SKM-1 treated with dmso at 0.1 percent for 144 hours (cell line): Measurements from ENCODE around the gene KLF11.

Experiments
- DNase-seq: peaks from one replicate; lab custom pipeline; 2025; ENCODE audit not compliant: unreplicated experiment; lab: John Stamatoyannopoulos, UW

Gene KLF11

DNA sequence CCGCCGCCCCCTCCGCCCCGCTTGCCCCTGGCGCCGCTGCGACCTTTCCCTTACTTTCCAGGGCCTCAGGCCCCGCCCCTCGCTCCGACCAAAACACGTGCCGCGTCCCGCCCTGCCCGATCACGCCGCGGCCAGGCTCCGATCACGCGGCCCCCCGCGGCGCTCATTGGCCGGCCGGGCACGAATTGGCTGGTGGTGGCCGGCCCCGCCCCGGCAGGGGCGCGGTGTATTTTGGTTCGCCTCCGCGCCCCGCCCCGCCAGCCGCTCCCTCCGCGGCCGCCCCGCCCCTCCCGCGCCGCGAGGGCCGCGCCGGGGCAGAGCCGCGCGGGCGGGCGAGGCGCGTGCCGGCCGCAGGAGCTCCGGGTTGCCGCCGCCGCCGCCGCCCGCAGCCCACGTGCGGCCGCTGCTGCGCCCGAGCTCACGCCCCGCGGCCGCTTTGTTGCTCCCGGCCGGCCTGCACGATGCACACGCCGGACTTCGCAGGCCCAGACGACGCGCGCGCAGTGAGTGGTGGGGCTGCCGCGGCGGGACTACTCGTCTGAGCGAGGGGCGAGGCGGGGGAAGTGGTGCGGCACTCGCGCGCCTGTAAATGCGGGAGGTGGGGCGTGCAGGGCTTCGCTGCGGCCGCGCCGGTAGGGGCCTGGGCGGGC, at the start of gene KLF11:
TSS of gene KLF11 (plus strand) at position 295 of the 650 bp plus-strand sequence. CDS start at position 462, 167 bp downstream.
- peak; percentile 68 for DNase-seq

- no peak for DNase-seq
Observed at GRCh38 chr2:9994462-9994861, 48.9 kb upstream of the KLF11 start.

- DNase-seq = no peak
Observed at GRCh38 chr2:9995059-9995458, 48.3 kb upstream of the KLF11 start.

DNA sequence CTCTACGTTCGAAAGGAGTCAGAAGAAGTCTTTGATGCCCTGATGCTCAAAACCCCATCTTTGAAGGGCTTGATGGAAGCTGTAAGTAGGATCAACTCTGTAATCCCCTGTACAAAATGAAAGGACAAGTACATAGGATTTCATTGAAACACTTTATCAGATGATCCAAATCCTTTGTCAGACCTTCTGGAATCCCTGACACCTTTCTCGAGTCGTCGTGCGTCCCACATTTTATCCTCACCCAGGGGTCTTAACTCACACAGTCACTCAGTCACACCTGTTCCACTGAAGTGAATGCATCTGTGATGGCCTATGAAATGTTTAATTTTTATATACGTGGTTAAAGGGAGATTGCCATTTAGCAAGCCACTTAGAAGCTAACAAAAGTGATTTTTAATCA, 47.0 kb upstream of the KLF11 start:
- no peak for DNase-seq

GRCh38 chr2:9997936-9998335, 45.4 kb upstream of the KLF11 start:
- no peak for DNase-seq

DNA sequence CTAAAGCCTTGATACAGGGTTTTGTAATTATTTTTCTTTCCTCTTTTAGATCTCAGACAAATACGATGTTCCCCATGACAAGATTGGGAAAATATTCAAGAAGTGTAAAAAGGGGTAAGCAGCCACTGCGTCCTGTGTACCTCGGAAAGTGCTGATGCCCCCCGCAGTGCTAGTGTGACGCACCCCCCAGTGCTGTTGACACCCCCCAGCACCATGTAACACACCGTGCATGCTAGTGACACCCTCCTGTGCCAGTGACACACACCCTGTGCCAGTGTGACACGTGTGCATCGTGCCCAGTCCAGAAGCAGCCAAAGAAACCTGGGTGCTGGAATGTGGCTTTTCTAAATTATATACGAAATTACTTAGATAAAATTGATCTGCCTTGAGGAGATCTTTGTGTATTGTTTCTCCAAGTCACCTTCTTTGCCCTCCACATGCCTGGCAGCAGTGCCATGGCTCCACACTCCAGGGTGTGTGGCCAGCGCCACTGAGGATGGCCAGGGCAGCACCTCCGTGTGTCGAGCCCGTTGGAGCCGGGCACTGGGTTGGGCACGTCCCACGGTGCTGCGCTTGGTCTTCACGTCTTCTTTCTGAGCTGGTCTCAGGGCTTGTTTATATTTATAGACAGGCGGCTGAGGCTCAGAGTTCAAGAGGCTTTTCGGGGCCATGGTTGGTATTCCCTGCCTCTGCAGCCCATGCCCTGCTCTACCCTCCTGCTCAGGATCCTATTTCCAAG, 44.3 kb upstream of the KLF11 start:
- DNase-seq = no peak

- DNase-seq = no peak
Observed at GRCh38 chr2:9999693-10000092, 43.7 kb upstream of the KLF11 start.

DNA sequence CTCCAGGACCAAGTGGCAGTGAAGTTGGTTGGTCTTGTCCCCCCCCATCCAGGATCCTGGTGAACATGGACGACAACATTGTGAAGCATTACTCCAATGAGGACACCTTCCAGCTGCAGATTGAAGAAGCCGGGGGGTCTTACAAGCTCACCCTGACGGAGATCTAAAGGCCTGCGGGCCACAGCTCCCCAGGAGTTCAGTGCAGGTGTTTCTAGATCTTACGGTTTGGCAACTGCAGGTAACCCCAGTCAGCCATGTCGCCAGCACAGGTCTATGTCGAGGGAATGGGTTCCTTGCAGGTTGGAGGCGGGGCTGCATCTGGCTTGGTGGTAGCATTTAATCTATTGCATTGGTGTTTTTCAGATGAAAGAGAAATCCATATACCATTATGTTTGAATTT, 42.8 kb upstream of the KLF11 start:
- no peak for DNase-seq

GRCh38 chr2:10001586-10001985, 41.8 kb upstream of the KLF11 start:
- DNase-seq = no peak

GRCh38 chr2:10002109-10002508, 41.2 kb upstream of the KLF11 start:
- DNase-seq = no peak

- DNase-seq = no peak
Observed at GRCh38 chr2:10002681-10003080, 40.7 kb upstream of the KLF11 start.

DNA sequence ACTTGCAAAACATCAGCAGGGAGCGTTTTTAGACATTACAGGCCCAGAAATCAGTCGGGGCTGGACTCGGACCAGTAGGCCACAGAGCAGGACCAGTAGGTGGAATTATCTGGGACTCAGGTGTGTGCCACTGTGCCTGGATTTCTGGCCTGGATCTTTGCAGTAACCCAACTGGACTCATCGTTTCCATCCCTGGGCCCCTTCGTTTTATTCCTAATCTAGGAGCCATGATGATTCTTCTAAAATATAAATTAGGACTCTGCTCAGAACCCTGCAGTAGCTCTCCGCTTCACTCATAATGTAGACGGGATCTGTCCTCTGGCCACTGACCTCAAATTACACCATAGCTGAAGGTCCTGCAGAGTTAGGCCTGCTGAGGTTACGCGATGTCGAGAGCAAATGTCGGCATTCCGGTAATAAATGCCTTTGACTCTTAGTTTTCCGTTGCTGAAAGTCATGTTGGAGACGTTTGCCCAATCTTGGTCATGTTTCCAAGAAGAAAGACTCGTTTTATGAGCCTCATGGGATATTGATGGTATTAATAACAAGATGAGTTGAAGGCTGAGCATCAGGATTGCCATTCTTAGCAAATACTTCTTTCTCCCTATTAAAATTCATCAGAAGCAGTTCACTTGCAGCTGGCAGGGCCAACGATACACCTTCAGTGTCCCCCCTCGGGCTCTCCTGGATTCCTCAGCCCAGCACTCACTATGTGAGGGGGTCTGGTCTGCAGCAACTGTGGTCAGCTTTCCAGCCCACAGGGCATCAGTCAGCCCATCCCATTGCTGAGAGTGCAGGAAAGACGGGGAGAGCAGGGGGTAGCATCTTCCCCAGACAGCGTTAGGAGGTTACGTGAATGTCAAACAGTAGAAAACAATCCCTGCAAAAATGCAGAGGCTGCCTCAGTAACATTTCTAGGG, 39.9 kb upstream of the KLF11 start:
- DNase-seq = no peak

- no peak for DNase-seq
Observed at GRCh38 chr2:10004401-10004800, 38.9 kb upstream of the KLF11 start.

DNA sequence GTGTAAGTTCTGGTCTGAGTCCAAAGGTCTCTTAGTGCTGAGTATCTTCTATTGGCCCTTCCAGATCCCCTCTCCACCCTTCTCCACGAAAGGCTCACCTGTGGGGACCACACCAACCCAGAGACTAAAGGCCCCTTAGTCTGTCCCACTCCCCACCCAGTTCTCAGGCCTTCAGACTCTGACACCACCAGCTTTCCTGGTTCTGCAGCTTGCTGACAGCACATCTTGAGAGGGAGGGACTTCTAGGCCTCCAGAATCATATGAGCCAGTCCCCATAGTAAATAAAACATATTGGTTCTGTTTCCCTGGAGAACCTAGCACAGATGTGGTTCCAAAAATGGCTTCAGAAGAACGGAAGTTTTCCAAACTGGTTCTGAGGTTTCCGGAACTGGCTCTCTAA, 38.5 kb upstream of the KLF11 start:
- DNase-seq = no peak

DNA sequence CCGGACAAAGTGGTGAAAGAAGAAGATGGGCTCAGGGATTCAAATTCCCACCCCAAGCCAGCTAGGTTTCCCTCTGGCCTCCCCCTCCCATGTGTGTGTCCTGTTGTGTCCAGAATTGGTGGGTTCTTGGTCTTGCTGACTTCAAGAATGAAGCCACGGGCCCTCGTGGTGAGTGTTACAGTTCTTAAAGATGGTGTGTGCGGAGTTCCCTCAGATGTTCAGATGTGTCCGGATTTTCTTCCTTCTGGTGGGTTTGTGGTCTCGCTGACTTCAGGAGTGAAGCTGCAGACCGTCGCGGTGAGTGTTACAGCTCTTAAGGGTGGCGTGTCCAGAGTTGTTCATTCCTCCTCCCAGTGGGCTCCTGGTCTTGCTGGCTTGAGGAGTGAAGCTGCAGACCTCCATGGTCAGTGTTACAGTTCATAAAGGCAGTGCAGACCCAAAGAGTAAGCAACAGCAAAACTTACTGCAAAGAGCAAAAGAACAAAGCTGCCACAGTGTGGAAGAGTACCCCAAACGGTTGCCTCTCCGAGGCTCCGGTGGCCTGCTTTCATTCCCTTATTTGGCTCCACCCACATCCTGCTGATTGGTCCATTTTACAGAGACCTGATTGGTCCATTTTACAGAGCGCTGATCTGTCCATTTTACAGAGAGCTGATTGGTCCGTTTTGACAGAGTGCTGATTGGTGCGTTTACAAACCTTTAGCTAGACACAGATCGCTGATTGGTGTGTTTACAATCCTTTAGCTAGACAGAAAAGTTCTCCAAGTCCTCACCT, 37.7 kb upstream of the KLF11 start:
- no peak for DNase-seq

DNA sequence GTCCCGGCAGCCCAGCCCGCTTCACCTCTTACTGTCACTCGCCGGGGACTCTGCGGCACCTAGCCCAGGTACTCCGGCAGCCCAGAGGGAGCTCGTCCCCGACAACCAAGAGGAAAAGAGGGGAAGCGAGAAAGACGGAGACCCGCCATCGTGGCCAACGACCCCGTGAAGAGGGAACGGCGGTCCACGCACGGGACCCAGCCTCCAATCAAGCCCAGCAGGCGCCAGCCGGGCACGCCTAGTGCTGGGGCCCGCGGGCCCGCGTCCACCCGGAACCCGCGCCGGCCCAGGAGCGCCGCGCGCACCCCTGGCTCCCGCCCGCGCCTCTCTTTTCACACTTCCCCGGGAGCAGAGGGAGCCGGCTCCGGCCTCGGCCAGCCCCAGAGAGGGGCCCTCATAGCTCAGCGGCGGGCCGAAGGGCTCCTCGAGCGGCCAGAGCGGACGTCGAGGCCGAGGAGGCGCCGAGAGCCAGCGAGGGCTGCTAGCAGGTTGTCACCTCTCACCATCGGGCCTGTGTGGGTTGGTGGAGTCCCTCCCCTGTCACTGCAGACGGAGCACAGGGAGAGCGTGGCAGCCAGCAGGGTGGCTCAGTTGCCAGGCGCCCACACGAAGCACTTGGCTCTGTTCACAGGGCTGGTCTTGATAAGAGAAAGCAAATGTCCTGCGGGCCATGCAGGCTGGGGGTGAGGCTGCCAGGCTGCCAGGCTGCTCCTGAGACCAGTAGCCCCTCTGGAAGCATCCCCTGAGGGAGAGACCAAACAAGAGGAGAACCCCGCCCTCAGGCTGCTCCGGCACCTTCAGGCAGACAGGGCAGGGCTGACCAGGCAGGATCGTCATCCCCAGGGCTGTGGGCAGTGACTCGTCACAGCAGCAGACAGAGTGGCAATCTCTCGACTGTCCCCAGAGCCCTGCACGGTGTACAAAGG, 36.9 kb upstream of the KLF11 start:
- no peak for DNase-seq

DNA sequence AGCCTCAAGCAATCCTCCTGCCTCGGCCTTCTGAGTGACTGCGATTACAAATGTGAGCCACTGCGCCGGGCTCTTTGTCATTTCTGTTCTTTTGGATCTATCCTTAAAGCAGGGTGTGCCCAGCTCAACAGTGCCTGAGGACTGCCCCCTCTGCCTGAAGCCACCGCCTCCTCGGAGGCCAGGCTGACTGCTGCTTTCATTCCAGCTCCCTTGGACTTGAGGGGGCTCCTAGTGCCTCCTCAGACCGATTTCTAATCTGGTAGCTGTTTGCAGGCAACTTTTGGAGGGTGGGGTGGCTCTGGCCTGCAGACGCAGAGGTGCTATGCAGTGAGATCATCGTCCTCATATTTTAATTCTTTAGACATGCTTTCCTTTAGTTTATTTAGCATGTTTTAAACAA, 35.9 kb upstream of the KLF11 start:
- no peak for DNase-seq

DNA sequence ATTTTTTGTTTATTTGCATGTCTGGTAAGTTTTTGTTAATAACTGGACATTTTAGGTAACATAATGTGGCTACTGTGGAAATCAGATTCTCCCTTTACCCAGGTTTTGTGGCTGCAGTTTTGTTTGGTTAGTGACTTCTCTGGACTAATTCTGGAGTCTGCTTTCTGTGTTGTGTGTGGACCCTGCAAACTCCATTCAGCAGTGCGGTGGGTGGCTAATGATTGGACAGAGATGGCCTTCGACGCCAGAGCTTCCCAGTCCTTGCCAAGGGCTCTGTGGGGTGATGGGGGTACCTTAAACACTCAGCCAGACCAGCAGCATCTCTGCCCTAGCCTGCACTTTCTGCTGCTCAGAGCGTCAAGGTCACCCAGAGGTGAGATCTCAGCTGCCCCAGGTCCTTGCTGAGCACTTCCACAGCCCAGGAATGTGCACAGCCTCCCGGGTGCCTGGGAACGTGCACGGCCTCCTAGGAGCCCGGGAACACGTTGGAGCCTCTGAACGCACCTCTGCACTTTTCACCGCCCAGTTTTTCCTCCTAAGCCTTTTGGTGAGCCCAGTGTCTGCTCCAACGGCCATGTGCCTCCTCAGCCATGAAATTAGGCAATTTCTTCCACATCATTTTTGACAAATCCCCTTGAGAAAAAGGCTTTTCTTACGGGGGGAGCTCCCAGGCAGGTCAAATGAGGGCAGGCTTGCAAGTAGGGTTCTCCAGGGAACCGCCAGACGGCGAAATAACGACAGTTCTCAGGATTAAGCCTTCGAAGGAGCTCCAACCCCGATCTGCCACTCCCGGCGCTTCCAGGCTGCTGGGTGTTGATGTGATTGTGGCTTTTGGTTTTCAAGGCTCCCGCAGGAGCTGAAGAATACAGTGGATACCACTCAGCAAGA, 35.2 kb upstream of the KLF11 start:
- no peak for DNase-seq

- DNase-seq = no peak
Observed at GRCh38 chr2:10008809-10009176, 34.6 kb upstream of the KLF11 start.
